Activated naive CD4-positive, alpha-beta T cell treated with Interleukin-2 at 50 U/mL for 16 hours (primary cell): ENCODE results near the gene C1orf159.

Experiments used
- DNase-seq: peaks from one replicate; pipeline ENCODE4 v3.0.0-alpha.2; 2020

The C1orf159 gene

DNA sequence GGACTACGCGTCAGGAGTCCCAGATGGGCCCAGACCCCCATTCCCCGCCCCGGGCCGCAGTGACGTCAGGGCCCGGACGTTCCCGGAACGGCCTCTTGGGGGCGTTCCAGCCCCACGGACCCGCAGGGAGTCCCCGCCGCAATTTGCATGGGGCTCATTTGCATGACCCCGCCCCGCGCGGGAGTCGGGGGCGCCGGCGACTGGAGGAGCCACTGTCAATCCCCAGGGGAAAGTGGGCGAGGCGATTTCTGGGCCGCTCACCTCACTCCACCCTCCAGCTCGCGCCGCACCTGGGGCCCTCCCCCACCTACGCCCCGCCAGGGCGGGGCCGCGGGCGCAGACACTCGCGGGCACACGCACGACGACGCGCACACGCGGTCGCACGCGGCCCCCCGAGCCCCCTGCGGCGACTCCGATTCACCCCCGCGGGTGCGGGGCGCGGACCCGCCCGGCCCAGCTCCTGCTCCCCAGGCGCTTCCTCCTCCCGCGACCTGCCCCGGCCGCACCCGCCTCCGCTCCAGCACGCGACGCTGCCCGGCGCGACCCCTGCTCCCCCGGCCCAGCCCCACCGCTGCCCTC lies 82.8 kb downstream of the C1orf159 start:
- peak; percentile 90 for DNase-seq

DNA sequence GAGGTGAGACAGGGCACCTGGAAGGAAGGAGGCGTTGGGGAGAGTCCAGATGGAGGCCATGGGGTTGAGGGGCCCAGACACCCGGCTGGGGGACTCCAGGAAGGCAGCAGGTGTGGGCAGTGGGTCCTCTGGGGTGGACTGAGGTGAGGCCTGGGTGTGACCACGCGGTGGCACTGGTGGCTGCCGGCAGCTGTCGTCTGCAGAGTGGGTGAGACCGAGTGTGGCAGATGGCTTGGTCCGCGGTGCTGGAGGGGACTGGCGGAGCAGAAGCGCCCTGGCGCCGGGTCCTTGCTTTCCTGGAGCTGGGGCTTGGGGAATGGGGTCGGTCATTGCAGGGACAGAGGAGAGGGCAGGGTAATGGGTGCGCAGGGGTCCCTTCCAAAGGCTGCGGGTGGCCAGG lies 83.5 kb downstream of the C1orf159 start:
- no peak for DNase-seq
